Thymus (tissue), 11 donors: ENCODE measurements around the gene UNC5A. TPM values are rescaled to one million over a fixed set of nuclear protein-coding genes. Genes with fewer than 3 reads are reported as not detected.

Experiments used
- DNase-seq, 9 donors: peaks; one replicate each; pipeline ENCODE4 v3.0.0-alpha.2; 2013; ENCODE audit warnings: low spot score in 9 of 9, low read depth in 6 of 9, missing footprints in 1 of 9
- H3K27ac ChIP-seq, 2 donors: one replicate each; pipeline ENCODE4 v1.5.1; 2013; ENCODE audit warnings: control low read depth in 1 of 2, low read depth in 1 of 2, low read length in 1 of 2, mild to moderate bottlenecking in 1 of 2, moderate library complexity in 1 of 2
- H3K27me3 ChIP-seq, 2 donors: one replicate each; pipeline ENCODE4 v1.5.1; 2013; ENCODE audit warnings: low read length in 1 of 2; ENCODE audit not compliant: control insufficient read depth in 2 of 2, insufficient read depth in 1 of 2
- H3K36me3 ChIP-seq, 2 donors: one replicate each; pipeline ENCODE4 v1.5.1; 2013; ENCODE audit warnings: low read length in 1 of 2, mild to moderate bottlenecking in 1 of 2, moderate library complexity in 1 of 2; ENCODE audit not compliant: control insufficient read depth in 2 of 2, insufficient read depth in 2 of 2
- H3K4me1 ChIP-seq, 2 donors: one replicate each; pipeline ENCODE4 v1.5.1; 2013; ENCODE audit warnings: low read length in 2 of 2; ENCODE audit not compliant: control insufficient read depth in 2 of 2, insufficient read depth in 2 of 2
- H3K4me3 ChIP-seq, 2 donors: one replicate each; pipeline ENCODE4 v1.5.1; 2013; ENCODE audit warnings: low read length in 2 of 2, control low read depth in 1 of 2, mild to moderate bottlenecking in 1 of 2
- H3K9me3 ChIP-seq, 2 donors: one replicate each; pipeline ENCODE4 v1.5.1; 2013; ENCODE audit warnings: low read length in 1 of 2, mild to moderate bottlenecking in 1 of 2; ENCODE audit not compliant: control insufficient read depth in 2 of 2, insufficient read depth in 1 of 2
- WGBS: extraction: QIAGEN DNeasy Blood & Tissue Kit; methylation state at CpG from one replicate; pipeline ENCODE4 v1.1.7; 2013; 5-methylcytosine and 5-hydroxymethylcytosine counted together
- polyA plus RNA-seq: library from polyadenylated mRNA; stranded (reverse); fragments of 200-250 nt; gene quantifications from one replicate; pipeline ENCODE4 v1.2.3, GENCODE V29; 2013
- total RNA-seq: library from RNA; stranded (reverse); fragments of 120-200 nt; gene quantifications from one replicate; pipeline ENCODE4 v1.2.4, GENCODE V29; 2013
- donor health status: healthy.

Gene UNC5A
- total and polyA plus RNA-seq, 2 donors = 0.28 to 0.30 TPM

GRCh38 chr5:176881021-176881749 lies 70.8 kb downstream of the UNC5A start:
- Histone ChIP-seq H3K27me3 (peaks cover 2 to 18% of the 10 kb centered on the region in 2 donors), H3K36me3 (no peaks in the 10 kb centered on the region), H3K27ac (no peak overlapping the region), H3K4me1 (no peaks in the 10 kb centered on the region), H3K4me3 (no peak overlapping the region), H3K9me3 (no peaks in the 10 kb centered on the region)
- DNase-seq = no peak
- 96% methylated on average over 28 of the region's 28 CpGs for WGBS

- Histone ChIP-seq H3K4me1 (no peaks in the 10 kb centered on the region), H3K4me3 (no peak overlapping the region), H3K9me3 (no peaks in the 10 kb centered on the region), H3K36me3 (no peaks in the 10 kb centered on the region), H3K27me3 (peaks cover 0 to 10% of the 10 kb centered on the region in 2 donors), H3K27ac (no peak overlapping the region)
- DNase-seq = no peak
- 95% methylated on average over 25 of the region's 25 CpGs for WGBS
These were observed 71.6 kb downstream of the UNC5A start for GRCh38 chr5:176881816-176882566.

GRCh38 chr5:176882567-176882903 lies 72.2 kb downstream of the UNC5A start:
- 73% methylated on average over 6 of the region's 6 CpGs for WGBS
- no peaks in the 10 kb centered on the region for H3K9me3 ChIP-seq
- H3K4me1 ChIP-seq = no peaks in the 10 kb centered on the region
- no peak for DNase-seq
- H3K36me3 ChIP-seq = no peaks in the 10 kb centered on the region
- H3K4me3 ChIP-seq = no peak overlapping the region
- H3K27me3 ChIP-seq = peaks cover 0 to 5% of the 10 kb centered on the region in 2 donors
- no peak overlapping the region for H3K27ac ChIP-seq

- no peaks in the 10 kb centered on the region for H3K9me3 ChIP-seq
- WGBS = 96% methylated on average over 17 of the region's 17 CpGs
- no peak overlapping the region for H3K27ac ChIP-seq
- no peak overlapping the region for H3K4me3 ChIP-seq
- H3K27me3 ChIP-seq = no peaks in the 10 kb centered on the region
- DNase-seq = no peak
- H3K4me1 ChIP-seq = no peaks in the 10 kb centered on the region
- H3K36me3 ChIP-seq = no peaks in the 10 kb centered on the region
These were observed 73.6 kb downstream of the UNC5A start for GRCh38 chr5:176883700-176884570.

- H3K4me1 ChIP-seq = no peaks in the 10 kb centered on the region
- no peaks in the 10 kb centered on the region for H3K36me3 ChIP-seq
- no peak overlapping the region for H3K27ac ChIP-seq
- no peaks in the 10 kb centered on the region for H3K27me3 ChIP-seq
- no peak for DNase-seq
- no peaks in the 10 kb centered on the region for H3K9me3 ChIP-seq
- WGBS = 91% methylated on average over 4 of the region's 4 CpGs
- H3K4me3 ChIP-seq = no peak overlapping the region
These were observed 74.2 kb downstream of the UNC5A start for GRCh38 chr5:176884571-176884890.

- DNase-seq = no peak
- H3K36me3 ChIP-seq = no peaks in the 10 kb centered on the region
- H3K9me3 ChIP-seq = no peaks in the 10 kb centered on the region
- no peaks in the 10 kb centered on the region for H3K4me1 ChIP-seq
- WGBS = 96% methylated on average over 13 of the region's 13 CpGs
- no peak overlapping the region for H3K27ac ChIP-seq
- H3K4me3 ChIP-seq = no peak overlapping the region
- H3K27me3 ChIP-seq = peaks cover 0 to 5% of the 10 kb centered on the region in 2 donors
These were observed 76.2 kb downstream of the UNC5A start for GRCh38 chr5:176886336-176887251.

- H3K27ac ChIP-seq = no peak overlapping the region
- 92% methylated on average over 28 of the region's 28 CpGs for WGBS
- DNase-seq = no peak
- no peaks in the 10 kb centered on the region for H3K4me1 ChIP-seq
- no peaks in the 10 kb centered on the region for H3K36me3 ChIP-seq
- peaks cover 0 to 5% of the 10 kb centered on the region in 2 donors for H3K27me3 ChIP-seq
- H3K4me3 ChIP-seq = no peak overlapping the region
- no peaks in the 10 kb centered on the region for H3K9me3 ChIP-seq
These were observed 77.0 kb downstream of the UNC5A start for GRCh38 chr5:176887252-176887849.
